GM19193 (cell line): ENCODE measurements around the gene NDC80.

ENCODE experiments used
- POLR2A ChIP-seq: IDR thresholded peaks from 4 replicates; pipeline ENCODE4 v1.6.1; 2011; ENCODE audit not compliant: insufficient read depth, insufficient read length; ENCODE audit errors: extremely low read depth

The NDC80 gene

DNA sequence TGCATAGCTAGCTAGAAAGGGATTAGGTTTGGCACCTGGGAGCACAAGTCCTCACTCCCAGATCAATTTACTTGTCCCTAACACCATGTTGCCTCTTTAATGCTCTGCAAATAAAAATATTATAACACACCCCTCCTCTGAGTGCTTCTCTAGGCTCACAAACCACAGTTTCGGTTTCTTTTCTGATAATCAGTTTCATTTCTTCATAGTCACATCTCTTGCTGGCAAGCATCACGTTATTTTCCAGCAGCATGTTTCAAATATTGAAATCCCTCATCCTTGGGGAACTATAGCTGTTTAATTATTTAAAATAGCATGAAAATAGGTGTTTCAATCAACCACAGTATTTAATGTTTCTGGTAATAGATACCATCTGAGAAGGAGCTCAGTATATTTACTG is 70.3 kb downstream of the NDC80 start:
- TF ChIP-seq POLR2A, result no peak

DNA sequence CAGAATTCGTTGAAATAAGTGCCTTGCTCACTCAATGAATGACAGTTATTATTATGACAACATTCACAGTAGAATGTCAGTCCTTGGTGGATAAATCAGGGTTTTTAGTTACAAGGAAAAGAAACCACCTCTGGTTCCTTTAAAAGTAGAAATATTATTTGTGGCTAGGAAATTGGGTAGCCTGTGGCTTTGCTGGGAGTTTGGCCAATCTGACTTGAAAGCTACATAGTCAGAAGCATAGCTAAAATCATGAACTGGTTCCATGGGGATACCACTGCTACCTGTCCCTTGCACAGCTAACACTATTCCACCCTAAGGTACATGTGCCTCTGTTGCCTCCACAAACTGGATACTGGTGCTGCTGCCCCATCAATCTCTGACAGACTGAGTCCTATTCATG is 71.4 kb downstream of the NDC80 start:
- TF ChIP-seq POLR2A, result no peak

DNA sequence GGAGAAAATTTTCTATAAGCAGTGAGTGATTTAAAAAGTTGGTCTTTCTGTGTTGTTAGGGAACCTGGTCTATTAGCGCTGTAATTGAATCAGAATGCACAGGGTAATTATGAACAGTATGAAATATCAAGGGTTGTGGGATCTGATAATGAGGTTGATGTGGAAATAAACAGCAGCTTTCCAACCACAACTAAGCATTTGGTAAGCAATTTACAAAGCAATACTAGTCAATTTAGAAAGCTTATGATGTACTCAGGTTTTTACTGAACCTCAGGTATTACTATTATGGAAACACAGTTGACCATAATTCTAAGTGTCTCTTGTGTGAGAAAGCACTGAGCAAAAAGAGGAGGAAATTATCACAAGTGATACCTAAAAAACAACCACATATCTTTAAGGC is 73.2 kb downstream of the NDC80 start:
- no peak for TF ChIP-seq POLR2A

DNA sequence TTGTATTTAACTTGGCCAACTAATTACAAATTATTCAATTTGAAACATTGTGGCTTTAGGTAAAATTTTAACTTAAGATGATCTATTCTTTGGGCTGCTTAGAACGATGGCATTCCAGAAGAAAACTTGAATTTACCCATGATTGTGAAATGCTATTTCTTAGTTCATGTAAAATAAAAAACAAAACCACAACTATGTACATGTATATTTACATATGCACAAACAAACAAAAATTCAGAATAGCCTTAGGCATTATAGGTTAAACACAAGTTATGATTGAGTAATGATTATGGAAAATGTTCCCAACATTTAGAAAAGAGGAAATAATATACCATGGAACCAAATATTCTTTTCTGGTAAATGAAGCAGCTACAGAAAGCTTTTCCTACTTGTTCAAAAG is 80.6 kb downstream of the NDC80 start:
- no peak for TF ChIP-seq POLR2A

DNA sequence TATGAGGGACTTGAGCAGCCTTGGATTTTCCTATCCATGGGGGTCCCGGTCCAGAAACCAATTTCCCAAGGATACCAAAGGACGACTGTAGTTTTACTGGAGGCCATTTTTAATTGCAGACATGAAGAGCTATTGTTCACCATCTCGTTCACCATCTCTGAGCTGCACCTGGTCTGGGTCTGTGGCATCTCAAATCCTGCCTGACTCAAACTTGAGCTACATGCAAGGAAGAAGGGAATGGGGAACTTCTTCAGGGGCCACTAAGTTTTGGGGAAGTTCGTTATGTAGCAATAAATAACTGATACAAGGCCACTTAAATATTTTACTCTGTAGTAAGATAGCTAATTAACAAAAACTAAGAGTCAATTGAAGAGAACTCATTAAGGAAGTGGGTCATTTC is 82.1 kb downstream of the NDC80 start:
- no peak for TF ChIP-seq POLR2A

DNA sequence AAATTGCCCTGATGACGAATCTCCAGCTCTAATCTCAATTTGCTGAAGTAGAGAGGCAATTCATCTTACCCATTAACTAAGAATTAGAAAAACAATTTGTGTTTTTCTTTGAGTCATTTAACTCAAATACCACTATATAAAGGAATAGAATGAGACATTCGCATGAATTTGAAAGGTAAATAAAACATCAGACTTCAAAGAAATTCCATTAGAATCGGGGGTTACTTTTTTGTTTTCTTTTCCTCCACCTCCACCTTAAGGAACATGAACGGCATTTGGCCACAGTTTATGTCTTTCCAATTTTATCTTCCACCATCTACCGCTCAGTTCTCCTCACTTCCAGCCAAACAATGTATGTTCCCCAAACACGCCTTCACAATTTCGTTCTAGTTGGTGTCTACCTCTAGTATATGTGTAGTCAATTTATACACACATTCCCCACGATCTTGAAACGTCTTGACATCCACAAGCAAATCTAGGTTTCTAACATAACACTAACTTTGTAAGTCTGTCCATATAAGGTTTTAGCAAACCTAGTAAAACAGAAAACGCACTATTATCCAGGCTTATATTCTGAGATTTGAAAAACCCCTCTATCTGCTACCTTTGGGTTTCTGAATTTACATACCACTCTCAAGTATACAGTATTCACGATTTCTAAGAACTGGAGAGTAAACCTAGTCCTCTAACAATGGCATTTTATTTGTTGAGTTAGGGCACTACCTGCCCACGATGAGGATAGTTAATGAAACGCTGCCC is 83.0 kb downstream of the NDC80 start:
- no peak for TF ChIP-seq POLR2A

DNA sequence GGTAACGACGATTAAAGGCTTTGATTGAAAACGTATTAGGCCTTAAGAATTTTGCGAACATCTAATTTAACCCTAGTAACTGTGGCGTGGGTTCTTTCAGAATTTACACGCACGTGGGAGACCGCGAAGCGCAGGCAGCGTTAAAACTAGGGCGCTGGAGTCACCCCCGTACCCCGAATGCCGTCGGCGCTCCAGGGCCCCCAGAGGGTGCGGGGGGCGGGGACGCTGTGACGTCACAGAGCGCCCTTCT is 83.5 kb downstream of the NDC80 start:
- TF ChIP-seq POLR2A, result no peak

DNA sequence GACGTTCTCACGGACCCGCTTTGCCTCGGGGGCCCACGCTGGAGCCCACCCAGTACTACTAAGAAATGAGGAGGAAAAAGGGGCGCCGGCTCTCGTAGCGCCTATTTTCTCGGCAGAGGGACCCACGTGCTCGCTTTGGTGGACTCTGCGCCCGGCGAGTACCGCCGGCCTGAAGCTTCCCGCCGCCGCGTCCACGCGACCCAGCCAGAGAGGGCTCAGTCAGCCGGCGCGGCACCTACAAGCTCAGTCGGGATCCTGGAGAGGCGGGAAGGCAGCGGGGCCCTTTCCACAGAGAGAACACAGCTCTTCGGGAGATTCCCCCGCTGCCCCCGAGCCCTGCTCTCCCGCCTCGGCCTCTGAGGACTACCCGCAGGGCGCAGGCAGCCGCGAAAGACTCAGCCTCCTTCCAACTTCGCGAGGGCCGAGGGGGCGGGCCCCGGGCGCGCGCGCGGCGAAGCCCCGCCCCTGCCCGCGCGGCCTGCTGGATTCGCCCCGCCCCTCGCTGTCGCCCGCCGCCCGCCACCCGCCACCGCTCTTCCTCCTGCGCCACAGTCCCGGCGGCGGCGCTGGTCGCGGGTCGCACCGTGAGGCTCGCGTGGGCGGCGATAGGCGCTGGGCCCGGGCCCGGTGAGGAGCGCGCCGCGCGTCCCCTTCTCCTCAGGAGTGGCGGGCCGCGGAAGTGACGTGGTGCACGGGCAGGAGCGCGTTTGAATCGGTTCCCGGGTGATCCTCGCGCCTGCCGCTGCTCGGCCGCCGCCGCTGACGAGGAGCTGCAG is 84.0 kb downstream of the NDC80 start, which contains the start of gene SMCHD1:
SMCHD1 (plus strand) TSS at position 549 of the 776 bp plus-strand sequence. CDS start 350 bp downstream, outside the sequence.
- TF ChIP-seq POLR2A, result peak; percentile 93

DNA sequence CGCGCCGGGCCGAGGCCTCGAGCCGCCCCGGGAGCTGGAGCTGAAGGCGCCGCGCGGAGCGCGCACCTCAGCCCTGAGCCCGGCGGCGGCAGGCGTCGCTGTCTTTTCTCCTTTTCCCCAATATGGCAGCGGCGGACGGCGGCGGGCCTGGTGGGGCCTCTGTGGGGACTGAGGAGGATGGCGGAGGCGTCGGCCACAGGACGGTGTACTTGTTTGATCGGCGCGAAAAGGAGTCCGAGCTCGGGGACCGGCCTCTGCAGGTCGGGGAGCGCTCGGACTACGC is 84.5 kb downstream of the NDC80 start:
- TF ChIP-seq POLR2A, result no peak

DNA sequence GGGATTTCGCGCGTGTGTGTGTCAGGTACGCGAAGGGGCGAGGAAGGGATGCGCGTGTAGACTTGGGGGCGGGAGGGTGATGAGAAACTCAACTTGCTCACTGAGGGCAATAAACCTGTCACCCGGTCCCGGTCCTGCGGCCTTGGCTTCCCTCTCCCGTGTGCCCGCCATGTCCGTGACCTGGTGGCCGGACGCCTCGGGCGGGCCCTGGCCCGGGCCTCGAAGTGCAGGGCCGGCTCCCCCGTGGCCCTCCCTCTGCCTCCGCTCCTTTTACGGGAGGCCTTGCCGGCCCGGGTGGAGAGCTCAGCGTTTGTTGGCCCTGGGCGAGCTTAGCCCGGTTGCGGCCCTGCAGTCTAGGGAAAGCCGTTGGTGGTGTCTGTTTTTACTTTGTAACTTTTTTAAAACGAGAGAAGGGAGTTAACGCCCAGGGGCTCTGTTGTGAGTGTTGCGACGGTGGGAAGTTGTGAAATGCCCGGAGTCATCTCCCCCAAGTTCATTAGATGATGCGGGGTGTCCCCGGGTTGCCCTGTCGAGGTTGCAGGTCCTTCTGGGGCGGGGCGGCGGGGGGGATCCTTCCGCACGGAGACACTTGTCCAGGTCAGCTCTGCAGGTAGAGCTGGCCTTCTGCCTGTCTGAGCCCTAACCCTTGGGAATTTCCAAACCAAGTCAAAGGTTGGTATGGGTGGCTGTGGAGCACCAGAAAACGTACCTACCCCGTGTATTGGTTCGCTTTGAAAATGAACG is 85.1 kb downstream of the NDC80 start:
- no peak for TF ChIP-seq POLR2A

DNA sequence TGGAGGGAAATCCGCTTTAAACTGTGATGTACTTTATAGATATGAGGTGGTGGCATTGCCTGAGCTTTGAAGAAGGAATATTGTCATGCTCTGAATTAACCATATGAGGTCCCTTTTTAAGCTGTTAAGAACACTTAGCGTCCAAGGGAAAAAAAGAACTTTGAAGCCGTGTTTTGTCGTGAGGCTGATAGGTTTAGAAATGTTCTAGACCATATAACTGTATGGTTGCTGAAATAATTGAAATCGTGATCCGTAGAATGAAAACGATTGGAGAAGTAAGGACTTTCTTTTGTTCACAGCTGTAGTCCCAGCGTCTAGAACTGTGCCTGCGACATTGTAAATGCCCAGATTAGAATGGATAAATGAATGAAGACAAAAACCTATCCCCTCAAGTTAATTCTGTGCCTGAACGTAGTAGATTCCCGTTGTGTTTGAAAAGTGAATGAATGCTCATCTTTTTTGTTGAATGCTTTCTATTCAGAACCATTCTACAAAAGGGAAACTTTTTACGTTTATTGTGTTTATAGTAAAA is 85.7 kb downstream of the NDC80 start:
- TF ChIP-seq POLR2A, result no peak

DNA sequence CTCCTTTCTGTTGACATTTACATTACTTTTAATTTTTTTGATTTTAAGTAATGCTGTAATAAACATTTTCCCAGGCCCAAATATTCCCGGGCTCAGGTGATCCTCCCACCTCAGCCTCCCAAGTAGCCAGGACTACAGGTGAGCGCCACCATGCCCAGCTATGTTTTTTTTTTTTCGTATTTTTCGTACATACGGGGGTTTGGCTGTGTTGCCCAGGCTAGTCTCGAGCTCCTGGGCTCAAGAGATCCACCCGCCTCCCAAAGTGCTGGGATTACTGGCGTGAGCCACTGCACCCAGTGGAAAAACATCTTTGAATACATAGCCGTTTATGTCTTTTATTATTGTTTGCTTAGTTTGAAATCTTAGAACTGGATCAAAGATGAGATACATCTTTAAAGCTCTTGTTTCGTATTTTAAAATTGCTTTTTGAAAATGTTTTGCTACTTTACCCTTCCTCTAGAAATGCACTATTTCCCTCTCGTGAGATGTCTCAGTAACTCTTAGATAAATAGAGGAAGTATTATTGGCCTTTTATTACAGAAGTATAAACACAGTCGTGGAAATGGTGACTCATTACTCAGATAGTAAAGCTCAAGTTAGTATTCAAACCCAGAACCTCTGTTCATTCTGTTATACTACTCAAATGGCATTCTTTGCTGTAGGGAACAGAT is 86.6 kb downstream of the NDC80 start:
- no peak for TF ChIP-seq POLR2A

DNA sequence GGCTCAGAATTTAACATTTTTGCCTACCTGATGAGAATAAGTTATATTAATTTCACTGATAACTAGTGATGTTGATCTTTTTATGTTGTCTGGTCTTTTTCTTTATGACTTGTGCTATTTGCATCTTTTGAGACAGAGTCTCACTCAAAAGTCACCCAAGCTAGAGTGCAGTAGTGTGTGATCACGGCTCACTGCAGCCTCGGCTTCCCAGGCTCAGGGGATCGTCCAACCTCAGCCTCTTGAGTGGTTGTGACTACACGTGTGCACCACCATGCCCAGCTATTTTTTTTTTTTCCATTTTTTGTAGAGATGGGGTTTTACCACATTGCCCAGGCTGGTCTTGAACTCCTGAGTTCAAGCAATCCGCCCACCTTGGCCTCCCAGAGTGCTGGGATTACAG is 91.6 kb downstream of the NDC80 start:
- TF ChIP-seq POLR2A, result no peak
